ENCODE data around the gene TMED3. TPM values are rescaled to one million over a fixed set of nuclear protein-coding genes. Genes with fewer than 3 reads are reported as not detected.
"Not testable (repeated sequence)": the region's sequence is repeated elsewhere in the genome, so short reads cannot be mapped to it uniquely, and the experiment has no call there.

TMED3 gene
- total RNA-seq, 2 donors from 2014 or later = 50.1 to 74.9 TPM

DNA sequence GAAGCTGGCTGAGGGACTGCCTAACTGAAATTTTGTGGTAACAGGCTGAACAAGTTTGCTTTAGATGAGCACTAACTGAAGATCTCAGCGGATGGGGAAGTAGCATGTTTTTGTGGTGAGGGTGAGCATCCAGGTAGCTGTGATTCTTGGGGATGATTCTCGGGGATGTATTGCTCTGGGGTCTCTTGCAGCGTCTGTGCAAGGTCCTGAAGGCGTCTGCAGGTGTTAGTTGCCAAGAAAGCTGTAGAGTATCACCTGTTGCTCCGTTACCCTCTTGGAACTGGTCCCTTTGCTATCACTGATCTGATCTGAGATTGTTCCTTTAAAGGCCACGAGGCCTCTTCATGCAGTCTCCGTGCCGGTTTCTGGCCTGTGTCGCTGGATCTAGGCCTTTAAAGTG is 6.0 kb downstream of the TMED3 start:
- H3K4me3 ChIP-seq = no peak overlapping the region
- no peaks in the 10 kb centered on the region for H3K9me3 ChIP-seq
- peaks cover 50% of the 10 kb centered on the region for H3K36me3 ChIP-seq
- peaks cover 7 to 8% of the 10 kb centered on the region in 2 donors for H3K4me1 ChIP-seq (ENCODE audit: control insufficient read depth in 1 of 2, low read depth in 2 of 2)
- ATAC-seq (ENCODE audit: insufficient number of reproducible peaks, low FRiP score, low read depth) (no peak), DNase-seq (ENCODE audit: low spot score) (no peak)
- H3K27me3 ChIP-seq (replicated peaks; ENCODE audit: insufficient read depth) = no peaks in the 10 kb centered on the region
- no peak overlapping the region for H3K27ac ChIP-seq
- TF ChIP-seq, protein P1, sequence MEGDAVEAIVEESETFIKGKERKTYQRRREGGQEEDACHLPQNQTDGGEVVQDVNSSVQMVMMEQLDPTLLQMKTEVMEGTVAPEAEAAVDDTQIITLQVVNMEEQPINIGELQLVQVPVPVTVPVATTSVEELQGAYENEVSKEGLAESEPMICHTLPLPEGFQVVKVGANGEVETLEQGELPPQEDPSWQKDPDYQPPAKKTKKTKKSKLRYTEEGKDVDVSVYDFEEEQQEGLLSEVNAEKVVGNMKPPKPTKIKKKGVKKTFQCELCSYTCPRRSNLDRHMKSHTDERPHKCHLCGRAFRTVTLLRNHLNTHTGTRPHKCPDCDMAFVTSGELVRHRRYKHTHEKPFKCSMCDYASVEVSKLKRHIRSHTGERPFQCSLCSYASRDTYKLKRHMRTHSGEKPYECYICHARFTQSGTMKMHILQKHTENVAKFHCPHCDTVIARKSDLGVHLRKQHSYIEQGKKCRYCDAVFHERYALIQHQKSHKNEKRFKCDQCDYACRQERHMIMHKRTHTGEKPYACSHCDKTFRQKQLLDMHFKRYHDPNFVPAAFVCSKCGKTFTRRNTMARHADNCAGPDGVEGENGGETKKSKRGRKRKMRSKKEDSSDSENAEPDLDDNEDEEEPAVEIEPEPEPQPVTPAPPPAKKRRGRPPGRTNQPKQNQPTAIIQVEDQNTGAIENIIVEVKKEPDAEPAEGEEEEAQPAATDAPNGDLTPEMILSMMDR (IDR thresholded peaks at IDR 0.05) = no peak

DNA sequence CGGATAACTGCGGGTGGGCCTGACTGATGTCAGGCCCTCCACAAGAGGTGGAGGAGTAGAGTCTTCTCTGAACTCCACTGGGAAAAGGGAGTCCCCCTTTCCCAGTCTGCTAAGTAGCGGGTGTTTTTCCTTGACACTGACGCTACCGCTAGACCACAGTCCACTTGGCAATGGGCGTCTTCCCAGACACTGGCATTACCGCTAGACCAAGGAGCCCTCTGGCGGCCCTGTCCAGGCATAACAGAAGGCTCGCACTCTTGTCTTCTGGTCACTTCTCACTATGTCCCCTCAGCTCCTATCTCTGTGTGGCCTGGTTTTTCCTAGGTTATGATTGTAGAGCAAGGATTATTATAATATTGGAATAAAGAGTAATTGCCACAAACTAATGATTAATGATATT is 9.1 kb downstream of the TMED3 start:
- DNase-seq (ENCODE audit: low spot score); ATAC-seq (ENCODE audit: insufficient number of reproducible peaks, low FRiP score, low read depth); H3K4me1 ChIP-seq (ENCODE audit: control insufficient read depth in 1 of 2, low read depth in 2 of 2); H3K9me3 ChIP-seq; H3K27ac ChIP-seq; H3K27me3 ChIP-seq (replicated peaks; ENCODE audit: insufficient read depth); H3K4me3 ChIP-seq: not testable (repeated sequence)
- H3K36me3 ChIP-seq = peaks cover 43% of the 10 kb centered on the region

DNA sequence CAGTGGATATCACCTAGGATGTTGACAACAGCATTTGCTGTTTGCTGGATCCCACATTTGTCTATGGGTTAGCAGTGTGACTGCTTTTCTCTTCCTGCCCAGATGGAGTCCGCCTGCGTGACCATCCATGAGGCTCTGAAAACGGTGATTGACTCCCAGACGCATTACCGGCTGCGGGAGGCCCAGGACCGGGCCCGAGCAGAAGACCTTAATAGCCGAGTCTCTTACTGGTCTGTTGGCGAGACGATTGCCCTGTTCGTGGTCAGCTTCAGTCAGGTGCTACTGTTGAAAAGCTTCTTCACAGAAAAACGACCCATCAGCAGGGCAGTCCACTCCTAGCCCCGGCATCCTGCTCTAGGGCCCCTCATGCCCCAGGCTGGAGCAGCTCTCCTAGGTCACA is 11.0 kb downstream of the TMED3 start:
- Histone ChIP-seq H3K27ac (no peak overlapping the region), H3K4me3 (no peak overlapping the region), H3K36me3 (peaks cover 43% of the 10 kb centered on the region), H3K9me3 (no peaks in the 10 kb centered on the region), H3K27me3 (replicated peaks; ENCODE audit: insufficient read depth) (no peaks in the 10 kb centered on the region), H3K4me1 (ENCODE audit: control insufficient read depth in 1 of 2, low read depth in 2 of 2) (no peaks in the 10 kb centered on the region)
- TF ChIP-seq, protein P1 (IDR thresholded peaks at IDR 0.05) = no peak
- ATAC-seq (ENCODE audit: insufficient number of reproducible peaks, low FRiP score, low read depth) = no peak
- no peak for DNase-seq (ENCODE audit: low spot score)

DNA sequence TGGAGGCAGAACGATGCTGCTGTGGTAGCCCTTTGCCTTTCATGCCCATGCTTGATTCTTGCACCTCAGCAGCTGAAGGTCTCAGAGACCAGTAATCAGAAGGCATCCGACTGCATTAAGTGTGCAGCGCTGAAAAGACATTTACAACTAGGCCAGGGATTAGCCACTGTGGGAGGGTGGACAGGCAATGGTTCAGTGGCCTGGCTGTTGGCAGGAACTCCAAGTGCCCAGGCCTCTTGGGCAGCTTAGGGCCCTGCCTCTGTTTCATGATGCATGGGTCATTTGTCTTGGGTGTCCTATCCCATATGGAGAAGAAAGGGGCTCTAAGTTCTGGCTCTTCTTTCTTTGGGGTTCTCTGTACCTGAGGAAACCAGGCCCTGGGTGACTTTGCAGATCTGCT is 11.4 kb downstream of the TMED3 start:
- no peak for ATAC-seq (ENCODE audit: insufficient number of reproducible peaks, low FRiP score, low read depth)
- no peak for DNase-seq (ENCODE audit: low spot score)
- TF ChIP-seq, protein P1 (IDR thresholded peaks at IDR 0.05) = no peak
- no peak overlapping the region for H3K27ac ChIP-seq
- no peaks in the 10 kb centered on the region for H3K9me3 ChIP-seq
- no peaks in the 10 kb centered on the region for H3K4me1 ChIP-seq (ENCODE audit: control insufficient read depth in 1 of 2, low read depth in 2 of 2)
- H3K27me3 ChIP-seq (replicated peaks; ENCODE audit: insufficient read depth) = no peaks in the 10 kb centered on the region
- H3K4me3 ChIP-seq = no peak overlapping the region
- peaks cover 39% of the 10 kb centered on the region for H3K36me3 ChIP-seq

DNA sequence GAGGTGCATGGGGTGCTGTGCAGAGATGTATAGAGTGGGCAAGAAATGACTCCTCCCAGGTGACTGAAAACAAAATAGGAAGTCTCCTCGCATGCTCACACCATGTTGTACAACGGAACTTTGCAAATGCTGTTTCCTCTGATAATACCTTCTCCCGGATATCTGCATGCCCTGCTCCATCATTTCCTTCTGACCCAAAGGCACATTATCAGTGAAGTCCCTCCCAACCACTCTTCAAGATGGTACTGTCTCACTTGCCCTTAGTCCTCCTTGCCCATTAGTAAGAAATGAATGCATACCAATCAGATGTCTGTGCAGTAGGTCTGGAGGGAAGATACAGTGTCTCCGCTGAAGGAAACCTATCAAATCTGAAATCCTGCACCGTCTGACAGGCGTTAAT is 12.0 kb downstream of the TMED3 start:
- H3K36me3 ChIP-seq = peaks cover 34% of the 10 kb centered on the region
- TF ChIP-seq, protein P1 (IDR thresholded peaks at IDR 0.05) = no peak
- no peaks in the 10 kb centered on the region for H3K4me1 ChIP-seq (ENCODE audit: control insufficient read depth in 1 of 2, low read depth in 2 of 2)
- DNase-seq (ENCODE audit: low spot score) (no peak), ATAC-seq (ENCODE audit: insufficient number of reproducible peaks, low FRiP score, low read depth) (no peak)
- H3K9me3 ChIP-seq = no peaks in the 10 kb centered on the region
- H3K4me3 ChIP-seq = no peak overlapping the region
- no peaks in the 10 kb centered on the region for H3K27me3 ChIP-seq (replicated peaks; ENCODE audit: insufficient read depth)
- H3K27ac ChIP-seq = no peak overlapping the region

DNA sequence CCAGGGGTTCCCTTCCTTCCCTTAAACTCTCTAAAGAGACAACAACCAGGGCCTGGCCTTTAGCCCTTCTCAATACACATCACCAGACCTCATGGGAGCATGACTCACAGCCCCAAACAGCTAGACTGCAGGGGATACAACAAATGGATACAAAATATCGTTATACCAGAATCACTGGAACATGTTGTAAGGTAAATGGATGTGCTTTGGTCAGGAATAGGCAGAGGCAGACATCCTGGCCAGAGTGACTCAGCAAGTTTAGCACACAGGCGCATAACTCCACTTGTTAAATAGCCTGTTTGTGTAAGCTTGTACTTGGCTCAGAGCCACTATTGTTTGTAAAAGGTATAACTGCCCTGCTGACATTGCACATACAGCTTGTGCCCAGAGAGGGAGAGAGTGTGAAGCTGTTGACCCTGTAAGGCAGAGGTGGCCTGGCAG is 18.3 kb downstream of the TMED3 start:
- Histone ChIP-seq H3K36me3 (peaks cover 13% of the 10 kb centered on the region), H3K27me3 (replicated peaks; ENCODE audit: insufficient read depth) (no peaks in the 10 kb centered on the region), H3K4me1 (ENCODE audit: control insufficient read depth in 1 of 2, low read depth in 2 of 2) (no peaks in the 10 kb centered on the region), H3K27ac (no peak overlapping the region), H3K4me3 (no peak overlapping the region), H3K9me3 (no peaks in the 10 kb centered on the region)
- ATAC-seq (ENCODE audit: insufficient number of reproducible peaks, low FRiP score, low read depth) (no peak), DNase-seq (ENCODE audit: low spot score) (no peak)
- TF ChIP-seq, protein P1 (IDR thresholded peaks at IDR 0.05) = no peak
